ENCODE data around the gene FYN. TPM values are rescaled to one million over a fixed set of nuclear protein-coding genes. Genes with fewer than 3 reads are reported as not detected.

FYN gene
- total RNA-seq, 2 donors from 2014 or later = 11.3 to 21.5 TPM

DNA sequence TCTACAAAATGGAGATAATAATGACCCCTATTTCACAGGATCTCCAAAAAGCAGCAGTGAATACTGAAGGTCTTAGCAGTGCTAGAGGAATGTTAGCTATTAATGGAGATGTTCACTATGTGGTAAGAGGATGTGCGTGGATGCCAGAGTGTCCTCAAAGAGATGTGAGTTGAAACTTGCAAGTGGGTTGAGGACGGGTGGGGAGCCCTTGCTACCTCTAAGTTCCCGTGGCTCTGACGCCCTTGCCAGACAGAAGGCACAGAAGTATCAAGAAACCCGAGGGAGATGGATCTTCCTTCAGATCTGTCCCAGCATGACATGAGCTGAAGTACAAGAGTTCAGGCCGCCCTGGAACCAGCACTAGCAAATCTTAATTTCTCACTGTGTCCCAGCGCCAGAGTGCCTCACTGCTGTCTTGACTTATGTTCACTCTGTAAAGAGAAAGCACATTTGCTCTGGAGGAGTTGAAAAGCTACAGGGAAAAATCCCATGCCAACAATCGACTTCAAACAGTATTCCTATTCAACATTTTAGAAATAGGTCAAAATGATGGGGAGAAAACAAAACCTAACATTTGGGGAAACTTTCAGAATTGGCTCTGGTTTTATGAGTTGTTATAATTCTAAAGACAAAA is 59.5 kb downstream of the FYN start:
- intact Hi-C loops (cut with DNase I) = no loop called here
- TF ChIP-seq, protein P1, sequence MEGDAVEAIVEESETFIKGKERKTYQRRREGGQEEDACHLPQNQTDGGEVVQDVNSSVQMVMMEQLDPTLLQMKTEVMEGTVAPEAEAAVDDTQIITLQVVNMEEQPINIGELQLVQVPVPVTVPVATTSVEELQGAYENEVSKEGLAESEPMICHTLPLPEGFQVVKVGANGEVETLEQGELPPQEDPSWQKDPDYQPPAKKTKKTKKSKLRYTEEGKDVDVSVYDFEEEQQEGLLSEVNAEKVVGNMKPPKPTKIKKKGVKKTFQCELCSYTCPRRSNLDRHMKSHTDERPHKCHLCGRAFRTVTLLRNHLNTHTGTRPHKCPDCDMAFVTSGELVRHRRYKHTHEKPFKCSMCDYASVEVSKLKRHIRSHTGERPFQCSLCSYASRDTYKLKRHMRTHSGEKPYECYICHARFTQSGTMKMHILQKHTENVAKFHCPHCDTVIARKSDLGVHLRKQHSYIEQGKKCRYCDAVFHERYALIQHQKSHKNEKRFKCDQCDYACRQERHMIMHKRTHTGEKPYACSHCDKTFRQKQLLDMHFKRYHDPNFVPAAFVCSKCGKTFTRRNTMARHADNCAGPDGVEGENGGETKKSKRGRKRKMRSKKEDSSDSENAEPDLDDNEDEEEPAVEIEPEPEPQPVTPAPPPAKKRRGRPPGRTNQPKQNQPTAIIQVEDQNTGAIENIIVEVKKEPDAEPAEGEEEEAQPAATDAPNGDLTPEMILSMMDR (IDR thresholded peaks at IDR 0.05) = no peak
- no peak overlapping the region for H3K4me3 ChIP-seq

DNA sequence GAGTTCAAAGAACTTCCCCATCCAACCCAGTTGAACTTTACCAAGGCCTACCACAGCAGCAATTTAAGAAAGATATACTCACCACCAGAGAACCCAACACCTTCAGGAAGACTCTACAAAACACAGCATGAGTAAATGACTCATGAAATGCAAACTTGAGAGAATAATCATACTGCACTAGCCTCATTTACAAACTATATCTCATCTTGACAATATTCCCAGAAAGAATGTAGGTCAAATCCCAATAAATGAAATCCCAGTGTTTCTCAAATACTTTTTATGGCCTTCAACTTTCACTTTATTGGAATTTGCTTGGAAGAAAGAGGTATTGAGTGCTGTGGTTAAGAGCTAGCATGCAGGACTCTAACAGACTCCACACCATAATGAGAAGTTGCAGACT is 60.0 kb downstream of the FYN start:
- intact Hi-C loops (cut with DNase I) = no loop called here
- no peaks in the 10 kb centered on the region for H3K27me3 ChIP-seq
- no peak overlapping the region for H3K9ac ChIP-seq (ENCODE audit: low read depth in 2 of 2, low read length in 2 of 2)
- H3K9me3 ChIP-seq = no peaks in the 10 kb centered on the region
- H3K4me1 ChIP-seq = no peaks in the 10 kb centered on the region
- TF ChIP-seq, protein P1 (IDR thresholded peaks at IDR 0.05) = no peak
- no peaks in the 10 kb centered on the region for H3K36me3 ChIP-seq
- H3K27ac ChIP-seq = no peak overlapping the region
- no peak for DNase-seq
- no peak overlapping the region for H3K4me3 ChIP-seq

More for the DNA sequence above, 59.5 kb downstream of the FYN start:
- H3K4me1 ChIP-seq = no peaks in the 10 kb centered on the region
- H3K9me3 ChIP-seq = no peaks in the 10 kb centered on the region
- H3K27me3 ChIP-seq = no peaks in the 10 kb centered on the region
- DNase-seq = no peak
- H3K27ac ChIP-seq = no peak overlapping the region
- H3K36me3 ChIP-seq = no peaks in the 10 kb centered on the region
- H3K9ac ChIP-seq (ENCODE audit: low read depth in 2 of 2, low read length in 2 of 2) = no peak overlapping the region

DNA sequence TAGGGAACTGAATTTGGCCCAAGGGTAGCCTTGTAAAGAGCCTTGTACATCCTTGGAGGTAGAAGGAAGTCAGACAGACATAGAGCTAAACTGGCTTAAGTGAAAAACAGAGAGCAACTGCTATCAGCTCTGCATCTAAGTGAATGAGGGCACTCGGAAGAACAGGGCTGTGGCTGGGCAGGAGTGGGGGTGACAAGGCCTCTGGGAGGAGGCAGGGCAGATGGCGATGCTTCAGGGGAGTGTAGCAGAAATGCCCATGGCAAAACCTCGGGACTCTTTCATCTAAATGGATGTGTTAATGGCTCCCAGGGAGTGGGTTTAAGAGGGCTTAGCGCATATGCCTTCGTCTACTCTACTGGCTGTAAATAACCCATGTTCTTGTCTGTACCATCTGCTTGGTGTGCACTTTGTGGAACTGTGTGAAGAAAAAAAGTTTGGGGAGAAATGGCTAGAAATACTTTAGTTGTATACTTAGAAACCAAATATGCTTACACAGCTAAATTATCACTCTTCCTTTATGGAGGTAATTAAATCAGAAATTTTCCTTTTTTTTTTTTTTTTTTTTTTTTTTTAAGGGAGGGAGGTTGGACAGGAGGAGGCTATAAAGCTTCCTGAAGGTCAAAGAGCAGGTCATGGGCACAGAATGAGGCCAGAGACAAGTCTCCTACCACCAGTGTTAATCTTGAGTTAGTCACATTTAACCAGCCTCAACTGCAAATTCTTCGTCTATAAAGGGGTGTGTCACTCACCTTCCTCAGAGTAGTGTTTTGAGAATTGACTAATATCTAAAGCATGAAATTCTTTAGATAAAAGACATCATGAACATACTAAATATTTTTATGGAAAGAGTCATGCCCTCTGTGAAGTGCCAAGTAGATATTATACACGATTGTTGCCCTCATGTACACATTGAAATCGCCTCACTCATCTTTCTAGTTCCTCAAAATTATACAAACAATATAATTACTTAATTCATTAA is 60.9 kb downstream of the FYN start:
- Histone ChIP-seq H3K4me1 (no peaks in the 10 kb centered on the region), H3K27me3 (no peaks in the 10 kb centered on the region), H3K4me3 (no peak overlapping the region), H3K9ac (ENCODE audit: low read depth in 2 of 2, low read length in 2 of 2) (no peak overlapping the region), H3K27ac (no peak overlapping the region), H3K9me3 (no peaks in the 10 kb centered on the region), H3K36me3 (no peaks in the 10 kb centered on the region)
- DNase-seq = no peak
- intact Hi-C loops (cut with DNase I) = no loop called here
- TF ChIP-seq, protein P1 (IDR thresholded peaks at IDR 0.05) = no peak

DNA sequence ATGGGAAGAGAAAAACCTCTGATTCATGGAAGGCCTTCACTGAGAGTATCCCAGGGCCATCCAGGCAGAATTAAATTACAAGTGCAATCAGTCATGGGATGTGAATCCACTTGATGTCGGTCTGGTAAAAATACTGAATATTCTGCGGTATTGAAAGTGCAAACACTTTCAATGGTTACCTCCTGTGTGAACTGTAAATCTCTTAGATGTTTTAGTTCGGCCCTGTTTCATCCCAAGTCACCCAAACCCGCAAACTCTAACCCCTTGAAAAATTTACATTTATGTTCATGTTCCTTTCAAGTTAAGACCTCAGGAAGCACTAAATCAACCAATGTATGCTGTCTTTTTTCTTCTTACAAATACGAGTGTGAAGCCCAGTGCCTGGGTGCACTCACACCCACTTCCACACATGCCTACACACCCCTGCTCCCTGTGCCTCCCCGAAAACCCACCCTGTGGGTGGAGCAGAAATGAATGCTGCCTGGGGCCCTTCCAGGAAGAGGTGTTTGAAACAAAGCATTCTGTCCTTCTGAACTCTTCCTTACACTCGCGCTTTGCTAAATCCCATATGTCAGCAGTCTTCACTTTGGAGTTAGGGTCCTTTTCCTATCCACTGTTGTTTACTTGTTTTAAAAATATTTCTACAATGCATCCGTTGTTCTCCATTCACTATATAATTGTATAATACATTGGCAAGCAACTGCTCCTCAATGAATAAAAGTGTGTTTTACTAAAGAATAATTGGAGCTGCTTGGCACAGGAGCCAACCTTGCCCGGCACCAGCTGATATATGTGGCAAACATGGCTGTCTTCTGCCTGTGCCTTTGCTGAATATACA is 62.7 kb downstream of the FYN start:
- Histone ChIP-seq H3K9ac (ENCODE audit: low read depth in 2 of 2, low read length in 2 of 2) (no peak overlapping the region), H3K4me3 (no peak overlapping the region), H3K27ac (no peak overlapping the region), H3K36me3 (no peaks in the 10 kb centered on the region), H3K9me3 (no peaks in the 10 kb centered on the region), H3K27me3 (no peaks in the 10 kb centered on the region), H3K4me1 (no peaks in the 10 kb centered on the region)
- TF ChIP-seq, protein P1 (IDR thresholded peaks at IDR 0.05) = no peak
- no peak for DNase-seq
- intact Hi-C loops (cut with DNase I) = no loop called here

DNA sequence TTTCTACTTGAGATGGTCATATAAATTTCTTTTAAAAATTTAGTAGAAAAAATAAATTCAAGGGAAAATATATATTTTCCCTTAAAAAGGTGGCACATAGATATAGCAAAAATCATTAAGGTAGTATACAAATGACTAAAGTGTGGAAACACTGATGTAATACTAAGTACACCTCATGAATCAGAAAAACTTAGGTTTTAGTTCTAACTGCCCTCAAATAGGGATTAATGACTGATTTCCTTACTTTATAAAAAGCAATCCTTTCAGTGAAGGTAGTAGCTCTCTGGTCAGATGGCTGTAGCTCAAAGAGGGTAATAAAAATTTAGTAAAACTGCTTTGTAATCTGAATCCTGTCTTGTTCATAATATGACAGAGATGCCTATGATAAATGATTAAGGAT is 63.5 kb downstream of the FYN start:
- H3K27ac ChIP-seq = no peak overlapping the region
- no peak for DNase-seq
- no peak overlapping the region for H3K4me3 ChIP-seq
- no peaks in the 10 kb centered on the region for H3K9me3 ChIP-seq
- H3K36me3 ChIP-seq = no peaks in the 10 kb centered on the region
- TF ChIP-seq, protein P1 (IDR thresholded peaks at IDR 0.05) = no peak
- H3K4me1 ChIP-seq = no peaks in the 10 kb centered on the region
- no peak overlapping the region for H3K9ac ChIP-seq (ENCODE audit: low read depth in 2 of 2, low read length in 2 of 2)
- intact Hi-C loops (cut with DNase I) = no loop called here
- no peaks in the 10 kb centered on the region for H3K27me3 ChIP-seq
